HG03064 (cell line): ENCODE data around the gene CCL19.
"Not testable (repeated sequence)": the region's sequence is repeated elsewhere in the genome, so short reads cannot be mapped to it uniquely, and the experiment has no call there.

Experiments used
- ATAC-seq: cut with Tn5 transposase; IDR thresholded peaks from one replicate; pipeline ENCODE4 v1.9.1; 2021; ENCODE audit warnings: low read depth; ENCODE audit not compliant: unreplicated experiment

The CCL19 gene

GRCh38 chr9:34690983-34691935 lies at the start of gene CCL19:
Gene CCL19 (minus strand): TSS chr9:34691276. CDS start chr9:34691139, 137 bp downstream.
- no peak for ATAC-seq

GRCh38 chr9:34740176-34740575 lies 49.1 kb upstream of the CCL19 start:
- ATAC-seq: not testable (repeated sequence)

DNA sequence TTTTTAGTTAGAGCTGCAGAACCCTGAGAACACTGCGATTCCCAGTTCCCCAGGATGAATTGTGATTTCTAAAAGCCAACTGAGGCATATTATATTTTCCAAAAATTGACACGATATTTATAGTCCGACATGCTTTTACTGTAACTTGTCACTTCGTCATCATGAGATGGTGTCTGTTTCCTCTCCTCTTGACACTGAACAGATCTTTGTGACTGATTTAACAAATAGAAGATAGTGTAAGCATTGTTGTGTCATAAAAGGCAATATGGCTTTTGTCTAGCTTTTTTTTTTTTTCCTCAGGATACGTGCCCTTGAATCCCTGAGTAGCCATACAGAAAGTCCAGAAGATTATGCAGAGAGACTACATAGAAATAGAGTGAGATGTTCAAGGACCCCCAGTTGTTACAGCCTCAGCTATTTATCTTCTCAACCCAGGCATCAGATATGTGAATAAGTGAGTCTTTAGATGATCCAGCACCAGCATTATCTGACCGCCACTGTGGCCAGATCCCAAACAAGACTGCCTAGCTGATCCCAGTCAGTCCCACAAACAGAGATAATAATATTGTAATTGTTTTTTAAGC lies 46.7 kb upstream of the CCL19 start:
- ATAC-seq: no peak

DNA sequence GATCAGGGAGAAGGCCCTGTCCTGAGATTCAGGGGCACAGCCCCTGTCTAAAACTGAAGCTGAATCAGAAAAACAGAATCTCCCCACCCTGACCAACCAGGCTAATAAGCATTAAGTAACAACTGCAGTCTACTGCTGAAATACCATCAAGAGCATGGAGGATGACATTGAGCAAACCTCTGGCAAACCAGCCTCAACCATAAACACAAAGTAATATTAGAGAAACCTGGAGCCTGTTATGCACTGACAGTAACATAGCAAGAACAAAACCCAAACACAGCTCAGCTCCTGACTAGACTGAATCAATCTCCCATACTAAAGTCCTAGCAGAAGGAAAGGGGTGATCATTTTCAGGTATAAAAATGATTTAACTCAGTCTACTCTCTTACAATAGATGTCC lies 43.6 kb upstream of the CCL19 start:
- ATAC-seq: no peak

GRCh38 chr9:34732886-34733285 lies 41.8 kb upstream of the CCL19 start:
- no peak for ATAC-seq

- ATAC-seq: no peak
Measured at GRCh38 chr9:34732478-34732877, 41.4 kb upstream of the CCL19 start.

DNA sequence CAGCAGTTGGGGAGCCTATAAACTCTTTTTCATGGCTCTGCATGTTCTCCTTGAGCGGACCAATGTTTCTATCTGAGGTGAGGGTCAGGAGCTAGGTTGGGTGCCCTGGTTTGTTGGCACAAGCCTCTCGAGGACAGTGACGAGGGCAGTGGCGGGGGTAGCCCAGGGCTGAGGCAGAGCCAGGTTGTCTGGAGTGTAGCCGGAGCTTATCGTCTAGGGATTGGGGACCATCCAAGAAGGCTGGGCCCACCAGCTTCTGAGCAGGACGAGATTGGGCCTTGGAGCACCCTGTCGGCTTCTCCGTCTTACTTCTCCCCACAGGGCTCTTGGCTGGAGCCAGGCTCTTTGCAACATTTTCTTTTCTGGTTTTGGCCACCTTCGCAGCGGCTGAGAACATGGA lies 32.1 kb upstream of the CCL19 start:
- no peak for ATAC-seq

DNA sequence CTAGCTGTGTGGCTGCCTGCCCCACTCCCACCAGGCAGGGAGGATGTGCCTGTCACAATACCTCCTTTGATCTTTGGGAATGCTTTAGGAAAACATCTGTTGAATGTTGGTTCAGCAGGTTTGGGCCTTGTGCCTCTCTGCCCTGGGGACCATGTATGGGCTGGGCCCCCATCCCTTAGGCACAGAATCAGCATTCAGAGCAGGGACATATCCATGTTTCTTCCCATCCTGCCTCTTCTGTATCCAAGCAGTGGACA lies 28.6 kb upstream of the CCL19 start:
- ATAC-seq: not testable (repeated sequence)

DNA sequence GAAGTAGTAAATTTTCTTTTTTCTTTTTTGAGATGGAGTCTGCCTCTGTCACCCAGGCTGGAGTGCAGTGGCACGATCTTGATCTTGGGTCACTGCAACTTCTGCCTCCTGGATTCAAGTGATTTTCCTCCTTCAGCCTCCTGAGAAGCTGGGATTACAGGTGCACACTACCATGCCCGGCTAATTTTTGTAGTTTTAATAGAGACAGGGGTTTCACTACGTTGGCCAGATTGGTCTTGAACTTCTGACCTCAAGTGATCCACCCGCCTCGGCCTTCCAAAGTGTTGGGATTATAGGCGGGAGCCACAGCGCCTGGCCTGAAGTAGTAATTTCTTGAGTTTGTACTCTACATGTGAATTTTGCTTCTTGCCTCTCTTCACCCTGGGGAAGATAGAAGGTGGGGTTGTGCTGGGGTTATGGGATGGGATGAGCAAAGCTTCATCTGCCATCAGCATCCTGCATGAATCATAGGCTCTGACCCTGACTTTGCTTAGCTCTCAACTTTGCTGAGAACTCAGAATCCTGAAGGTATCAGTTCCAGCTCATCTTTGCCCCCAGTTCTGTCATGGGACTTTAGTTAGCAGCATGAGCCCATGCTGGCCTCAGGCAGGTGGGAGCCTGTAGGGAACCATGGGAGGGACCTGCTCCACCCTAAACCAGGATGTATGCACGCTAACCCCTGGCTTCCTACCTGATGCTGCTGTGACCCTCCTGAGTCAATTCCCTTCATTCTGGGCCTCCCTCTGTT lies 28.1 kb upstream of the CCL19 start:
- no peak for ATAC-seq

GRCh38 chr9:34717996-34718614 lies 27.0 kb upstream of the CCL19 start:
- no peak for ATAC-seq

DNA sequence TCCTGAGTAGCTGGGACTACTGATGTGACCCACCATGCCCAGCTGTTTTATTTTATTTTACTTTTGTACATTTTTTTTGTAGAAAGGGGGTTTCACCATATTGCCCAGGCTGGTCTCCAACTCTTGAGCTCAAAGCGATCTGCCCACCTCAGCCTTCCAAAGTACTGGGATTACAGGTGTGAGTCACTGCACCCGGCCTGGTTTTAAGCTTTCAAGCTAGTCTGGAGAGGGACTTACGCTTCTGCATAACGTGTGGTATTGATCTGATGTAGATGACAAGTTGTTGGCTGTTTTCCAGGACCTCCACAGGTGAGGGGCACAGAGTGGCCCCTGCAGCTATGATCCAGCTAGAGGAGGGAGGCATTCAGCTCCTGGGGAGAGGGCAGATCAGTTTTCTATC lies 25.6 kb upstream of the CCL19 start:
- ATAC-seq: no peak

DNA sequence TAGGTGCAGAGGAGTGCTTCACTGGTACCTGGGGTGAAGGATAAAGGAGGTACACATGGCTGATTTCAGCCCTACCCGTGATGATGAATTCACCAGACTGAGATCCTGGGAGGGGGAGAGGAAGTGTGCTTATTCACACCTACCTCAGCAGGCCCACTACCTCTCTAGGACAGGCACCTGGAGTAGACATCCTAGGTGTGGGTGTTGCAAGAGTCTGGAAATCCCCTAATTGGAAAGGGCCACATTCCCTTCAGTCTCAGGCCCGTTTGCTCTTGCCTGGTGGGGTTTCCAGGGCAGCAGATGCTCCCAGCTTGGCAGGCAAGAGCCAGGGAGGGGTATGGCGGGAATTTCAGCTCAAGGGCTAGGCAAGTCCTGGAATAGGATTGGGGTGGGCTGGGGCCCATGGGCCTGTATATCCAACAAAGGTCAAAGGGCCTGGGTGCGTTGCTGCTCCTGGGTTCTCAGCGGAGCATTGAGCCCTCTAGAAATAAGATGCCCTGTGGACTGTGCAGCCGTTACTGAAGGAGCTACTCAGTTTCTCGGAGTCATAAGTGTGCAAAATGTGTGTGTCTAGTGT lies 24.7 kb upstream of the CCL19 start:
- ATAC-seq: no peak

GRCh38 chr9:34714007-34714406 lies 22.9 kb upstream of the CCL19 start:
- ATAC-seq: no peak

GRCh38 chr9:34712140-34712539 lies 21.1 kb upstream of the CCL19 start:
- ATAC-seq: no peak

- ATAC-seq: no peak
Measured at GRCh38 chr9:34710023-34710422, 18.9 kb upstream of the CCL19 start, which contains the start of gene CCL21. Gene CCL21 (minus strand): TSS chr9:34710136. CDS start chr9:34710066, 70 bp downstream.

DNA sequence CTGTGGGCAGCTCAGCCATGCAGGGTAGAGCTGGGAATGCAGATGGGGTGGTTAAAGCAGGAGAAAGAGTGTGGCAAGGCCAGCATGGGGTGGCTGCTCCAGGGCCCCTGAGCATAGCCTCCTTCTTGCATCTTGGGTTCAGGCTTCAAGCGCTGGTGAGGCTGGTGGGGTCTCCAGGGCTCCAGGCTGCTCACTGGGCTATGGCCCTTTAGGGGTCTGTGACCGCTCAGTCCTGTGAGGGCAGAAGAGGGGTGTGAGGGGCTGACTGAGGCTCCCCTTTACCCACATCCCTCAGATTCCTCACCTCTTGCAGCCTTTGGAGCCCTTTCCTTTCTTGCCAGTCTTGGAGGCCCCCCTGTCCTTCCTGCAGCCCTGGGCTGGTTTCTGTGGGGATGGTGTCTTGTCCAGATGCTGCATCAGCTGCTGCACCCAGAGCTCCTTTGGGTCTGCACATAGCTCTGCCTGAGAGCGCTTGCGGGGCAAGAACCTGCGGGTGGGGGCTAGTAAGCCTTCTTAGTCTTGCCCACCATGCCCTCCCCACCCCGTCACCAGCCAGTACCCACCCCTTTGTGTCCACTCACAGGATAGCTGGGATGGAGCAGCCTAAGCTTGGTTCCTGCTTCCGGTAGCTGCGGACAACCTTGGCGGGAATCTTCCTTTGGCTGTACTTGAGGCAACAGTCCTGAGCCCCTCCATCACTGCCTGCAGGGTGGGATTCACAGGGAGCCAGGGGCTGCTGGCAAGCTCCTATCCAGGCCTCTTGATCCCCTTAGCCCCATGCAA lies 18.3 kb upstream of the CCL19 start:
- ATAC-seq: no peak

DNA sequence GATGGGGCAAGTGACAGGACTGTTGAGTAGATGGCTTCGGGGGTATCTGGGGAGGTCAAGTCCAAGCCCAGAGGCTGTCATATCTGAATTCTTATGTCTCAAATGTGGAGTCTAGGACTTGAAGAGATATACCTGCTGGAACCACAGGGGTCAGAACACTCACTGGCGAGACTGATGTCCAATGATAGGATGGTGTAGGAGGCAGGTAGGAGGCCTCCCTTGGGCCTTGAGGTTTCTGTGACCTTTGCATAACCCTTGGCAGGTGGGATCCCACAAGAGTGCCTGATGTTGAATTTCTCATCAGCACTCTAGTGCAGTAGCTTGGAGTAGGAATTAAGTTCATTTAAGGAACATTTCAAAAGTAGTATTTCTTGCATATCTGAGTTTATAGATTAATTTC lies 16.1 kb upstream of the CCL19 start:
- ATAC-seq: no peak

DNA sequence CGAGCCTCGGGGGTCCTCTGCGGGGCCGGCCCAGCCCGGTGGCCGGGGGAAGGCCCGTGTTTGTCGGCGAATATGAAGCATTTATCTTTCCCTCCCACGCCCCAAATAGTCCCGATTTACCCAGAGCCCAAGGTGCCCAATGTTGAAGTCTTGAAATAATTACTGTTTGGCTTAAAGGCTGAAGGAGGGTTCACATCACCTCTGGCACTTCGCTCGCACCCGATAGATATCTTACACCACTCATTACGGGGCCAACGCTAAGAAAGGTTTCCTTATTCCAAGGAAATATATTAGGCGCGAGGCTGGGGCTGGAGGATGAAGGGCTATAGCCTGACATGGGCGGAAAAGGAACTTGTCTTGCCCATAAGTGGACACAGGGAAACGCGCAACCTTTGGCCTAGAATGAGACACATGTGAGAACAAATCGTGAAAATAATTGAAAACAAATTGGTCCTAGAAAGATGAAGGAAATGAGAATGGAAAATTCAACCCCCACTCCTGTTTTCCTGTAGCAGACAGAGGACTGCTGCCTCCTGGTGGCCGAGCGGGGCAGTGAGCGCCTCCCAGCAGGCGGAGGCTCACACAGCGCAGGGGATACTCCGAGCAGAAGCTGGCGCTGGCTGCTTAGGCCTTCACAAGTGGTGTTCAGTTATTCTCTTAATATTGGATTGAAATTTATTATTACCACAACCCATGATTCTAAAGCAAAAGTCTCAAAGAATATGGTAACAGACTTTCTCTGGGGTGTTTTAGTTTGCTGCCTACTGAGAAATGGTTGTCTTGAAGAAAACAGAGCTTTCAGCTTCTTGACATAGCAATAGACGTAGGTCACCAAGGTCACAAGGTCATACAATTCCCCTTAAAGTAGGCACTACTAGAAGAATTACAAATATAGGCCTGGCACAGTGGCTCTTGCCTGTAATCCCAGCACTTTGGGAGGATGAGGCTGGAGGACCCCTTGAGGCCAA lies 11.0 kb upstream of the CCL19 start:
- no peak for ATAC-seq
